Measurements from ENCODE around the gene WDFY4.

WDFY4 gene

GRCh38 chr10:48792687-48793096 is 108.0 kb downstream of the WDFY4 start:
- no peak for DNase-seq (ENCODE audit: low spot score)

GRCh38 chr10:48794074-48794473 is 109.4 kb downstream of the WDFY4 start:
- DNase-seq (ENCODE audit: low spot score): no peak

DNA sequence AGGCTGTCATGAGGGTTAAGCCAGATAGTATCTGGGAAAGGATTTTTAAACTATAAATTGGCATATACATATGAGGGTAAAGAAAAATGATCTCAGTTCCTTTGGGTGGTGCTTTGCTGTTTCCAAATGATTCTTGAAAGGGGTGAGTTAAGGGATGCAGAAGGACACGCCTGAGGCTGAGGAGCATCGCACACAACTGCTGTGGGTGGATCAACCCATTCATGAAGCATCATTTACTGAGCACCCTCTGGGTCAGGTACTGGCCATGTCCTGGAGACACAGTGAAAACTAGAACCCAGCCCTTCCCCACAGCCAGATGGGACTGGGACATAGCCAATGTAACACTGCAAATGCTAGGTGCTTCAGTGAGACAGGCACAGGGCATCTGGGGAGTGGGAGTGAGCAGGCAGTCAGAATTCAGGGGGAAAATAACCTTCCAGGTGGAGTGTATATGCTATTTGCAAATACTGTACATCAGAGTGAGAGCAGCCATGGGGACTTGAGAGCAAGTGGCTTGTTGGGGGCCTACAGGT is 112.1 kb downstream of the WDFY4 start:
- DNase-seq (ENCODE audit: low spot score): no peak

GRCh38 chr10:48797830-48798229 is 113.2 kb downstream of the WDFY4 start:
- no peak for DNase-seq (ENCODE audit: low spot score)

DNA sequence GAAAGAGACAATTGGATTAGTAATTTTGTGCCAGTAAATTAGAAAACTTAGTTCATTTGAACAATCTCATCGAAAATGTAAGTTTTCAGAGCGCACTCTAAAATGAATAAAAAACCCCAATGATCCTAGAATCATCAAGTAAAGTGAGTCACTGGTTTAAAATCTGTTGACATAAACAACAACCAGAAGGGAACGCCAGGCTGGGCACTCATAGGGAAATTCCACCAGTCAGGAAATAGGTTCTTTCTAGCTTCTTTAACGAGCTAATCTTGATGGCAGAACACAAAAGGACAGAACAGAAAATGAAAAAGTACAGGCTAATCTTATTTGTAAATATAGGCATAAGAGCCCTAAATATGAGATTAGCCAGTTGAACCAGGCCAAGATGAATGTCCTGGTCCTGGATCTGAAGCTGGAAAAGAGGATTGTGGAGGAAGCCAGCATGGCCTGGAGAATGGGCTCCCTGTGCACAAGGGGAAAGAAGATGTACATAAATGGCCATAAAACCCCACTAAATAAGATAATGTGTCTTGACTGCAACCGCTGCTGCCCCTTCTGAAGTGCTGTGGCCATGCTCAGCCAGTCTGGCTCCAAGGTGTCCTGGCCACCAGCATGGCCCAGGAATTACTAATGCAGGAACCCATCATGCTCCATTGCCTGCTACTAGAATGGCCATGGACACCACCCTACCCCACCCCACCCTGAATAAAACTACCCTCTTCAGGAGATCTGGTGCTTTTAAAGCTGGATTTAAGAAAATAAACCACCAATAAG is 114.0 kb downstream of the WDFY4 start:
- DNase-seq (ENCODE audit: low spot score): no peak

DNA sequence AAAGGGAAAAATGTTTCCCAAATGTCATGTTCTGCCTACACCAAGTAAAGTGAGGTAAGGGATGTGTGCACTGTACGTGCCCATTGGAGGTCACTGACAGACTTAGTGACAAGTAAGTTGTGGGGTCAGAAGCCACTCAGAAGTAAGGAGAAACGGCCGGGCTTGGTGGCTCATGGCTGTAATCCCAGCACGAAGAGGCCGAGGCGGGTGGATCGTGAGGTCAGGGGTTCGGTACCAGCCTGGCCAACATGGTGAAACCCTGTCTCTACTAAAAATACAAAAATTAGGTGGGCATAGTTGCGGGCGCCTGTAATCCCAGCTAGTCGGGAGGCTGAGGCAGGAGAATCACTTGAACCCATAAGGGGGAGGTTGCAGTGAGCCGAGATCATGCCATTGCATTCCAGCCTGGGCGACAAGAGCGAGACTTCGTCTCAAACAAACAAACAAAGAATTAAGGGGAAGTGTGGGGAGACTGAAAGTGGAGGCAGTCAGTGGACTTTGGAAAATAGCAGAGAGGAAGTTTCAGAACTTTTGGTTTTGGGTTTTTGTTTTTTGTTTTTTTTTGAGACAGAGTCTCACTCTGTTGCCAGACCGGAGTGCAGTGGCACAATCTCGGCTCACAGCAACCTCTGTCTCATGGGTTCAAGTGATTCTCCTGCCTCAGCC is 114.8 kb downstream of the WDFY4 start:
- no peak for DNase-seq (ENCODE audit: low spot score)

GRCh38 chr10:48800007-48800675 is 115.5 kb downstream of the WDFY4 start:
- DNase-seq (ENCODE audit: low spot score): no peak

GRCh38 chr10:48801001-48801421 is 116.3 kb downstream of the WDFY4 start:
- no peak for DNase-seq (ENCODE audit: low spot score)

GRCh38 chr10:48802611-48803071 is 118.0 kb downstream of the WDFY4 start:
- no peak for DNase-seq (ENCODE audit: low spot score)

GRCh38 chr10:48803801-48804584 is 119.3 kb downstream of the WDFY4 start:
- DNase-seq (ENCODE audit: low spot score): no peak

GRCh38 chr10:48804740-48805182 is 120.1 kb downstream of the WDFY4 start:
- no peak for DNase-seq (ENCODE audit: low spot score)

GRCh38 chr10:48805411-48805810 is 120.7 kb downstream of the WDFY4 start:
- DNase-seq (ENCODE audit: low spot score): no peak

GRCh38 chr10:48805848-48806247 is 121.2 kb downstream of the WDFY4 start:
- no peak for DNase-seq (ENCODE audit: low spot score)

GRCh38 chr10:48806342-48806741 is 121.7 kb downstream of the WDFY4 start:
- no peak for DNase-seq (ENCODE audit: low spot score)

DNA sequence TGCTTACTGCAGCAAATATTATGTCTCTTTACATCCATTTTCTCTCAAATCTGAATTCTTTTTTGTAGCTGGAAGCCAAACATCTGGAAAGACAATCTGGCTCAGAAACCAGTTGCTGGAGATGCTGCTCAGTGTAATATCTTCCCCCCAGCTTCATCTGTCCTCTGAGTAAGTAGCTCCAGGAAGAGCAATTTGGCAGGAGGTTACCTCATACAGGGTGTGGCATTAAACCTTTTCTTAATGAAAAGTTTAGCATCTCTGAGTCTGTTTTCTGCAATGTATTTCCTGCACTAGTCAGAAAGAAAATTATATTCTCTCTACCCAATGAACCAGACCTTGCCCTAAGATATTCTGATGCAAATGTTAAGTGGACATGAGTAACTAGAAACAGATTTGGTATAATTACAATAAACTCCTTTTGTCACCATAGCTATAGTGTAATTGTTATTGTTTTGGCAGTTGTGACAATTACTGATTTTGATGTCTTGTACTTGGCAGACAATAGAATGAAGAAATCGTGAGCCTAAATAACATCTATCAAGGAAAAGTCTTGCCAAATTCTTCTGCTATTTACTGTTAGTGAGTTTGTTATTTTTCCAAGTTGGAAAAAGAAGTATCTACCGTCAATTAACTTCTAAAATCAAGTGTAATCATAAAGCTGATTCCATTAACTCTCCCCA is 123.3 kb downstream of the WDFY4 start:
- no peak for DNase-seq (ENCODE audit: low spot score)

DNA sequence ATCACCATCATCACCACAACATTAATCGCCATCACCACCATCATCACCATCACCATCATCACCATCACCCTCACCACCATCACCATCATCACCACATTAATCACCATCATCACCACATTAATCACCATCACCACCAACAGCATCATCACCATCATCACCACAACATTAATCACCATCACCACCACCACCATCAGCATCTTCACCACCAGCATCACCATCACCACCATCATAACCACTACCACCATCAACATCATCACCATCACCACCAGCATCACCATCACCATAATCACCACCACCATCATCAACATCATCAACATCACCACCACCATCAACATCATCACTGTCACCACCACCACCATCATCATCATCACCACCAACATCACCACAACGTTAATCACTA is 124.6 kb downstream of the WDFY4 start:
- no peak for DNase-seq (ENCODE audit: low spot score)

DNA sequence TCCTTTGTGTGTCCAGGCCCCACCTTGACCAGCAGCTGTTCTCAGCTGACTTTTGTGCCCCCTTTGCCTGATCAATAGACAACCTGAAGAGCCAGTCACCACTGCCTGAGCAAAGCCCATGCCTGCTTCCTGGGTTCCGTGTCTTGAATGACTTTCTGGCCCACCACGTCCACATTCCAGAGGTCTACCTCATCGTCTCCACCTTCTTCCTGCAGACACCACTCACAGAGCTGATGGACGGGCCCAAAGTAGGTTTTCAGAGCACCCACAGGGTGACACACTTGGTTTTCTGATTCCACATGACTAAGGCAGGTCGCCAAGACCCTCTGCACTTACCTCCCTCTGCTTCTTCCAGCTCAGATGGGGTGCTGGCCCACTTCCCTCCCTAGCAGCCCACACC is 126.8 kb downstream of the WDFY4 start:
- no peak for DNase-seq (ENCODE audit: low spot score)

DNA sequence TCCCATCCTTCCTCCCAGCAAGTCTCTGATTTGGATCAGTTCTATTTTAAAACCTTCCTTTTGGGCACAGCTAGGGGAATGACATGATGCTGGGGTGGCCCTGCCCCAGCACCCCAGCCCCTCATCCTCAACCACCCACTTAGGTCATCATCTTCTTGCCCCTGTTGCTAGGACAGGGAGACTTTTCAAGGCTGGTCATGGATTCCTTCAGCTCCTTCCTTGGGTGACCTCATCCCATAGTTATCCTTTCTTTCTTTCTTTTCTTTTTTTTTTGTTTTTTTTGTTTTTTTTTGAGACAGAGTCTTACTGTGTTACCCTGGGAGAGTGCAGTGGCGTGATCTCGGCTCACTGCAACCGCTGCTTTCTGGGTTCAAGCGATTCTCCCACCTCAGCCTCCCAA is 127.2 kb downstream of the WDFY4 start:
- DNase-seq (ENCODE audit: low spot score): no peak

DNA sequence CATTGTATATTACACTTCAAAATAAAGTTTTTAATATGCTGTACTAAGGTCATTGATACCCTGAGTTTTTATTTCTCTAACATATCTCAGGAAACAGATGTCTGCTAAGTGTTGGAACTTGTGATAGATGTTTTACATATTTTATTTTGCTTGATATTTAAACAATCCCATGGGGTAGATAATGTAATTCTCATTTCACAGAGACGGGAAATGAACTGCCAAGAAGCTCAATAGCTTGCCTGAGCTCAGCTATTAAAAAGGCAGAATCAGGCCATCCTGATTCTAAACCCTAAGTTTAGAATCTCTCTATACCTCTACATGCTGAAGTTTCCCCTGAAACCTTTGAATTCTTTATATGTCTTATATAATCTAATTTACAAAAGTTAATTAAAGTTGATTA is 128.6 kb downstream of the WDFY4 start:
- DNase-seq (ENCODE audit: low spot score): no peak

DNA sequence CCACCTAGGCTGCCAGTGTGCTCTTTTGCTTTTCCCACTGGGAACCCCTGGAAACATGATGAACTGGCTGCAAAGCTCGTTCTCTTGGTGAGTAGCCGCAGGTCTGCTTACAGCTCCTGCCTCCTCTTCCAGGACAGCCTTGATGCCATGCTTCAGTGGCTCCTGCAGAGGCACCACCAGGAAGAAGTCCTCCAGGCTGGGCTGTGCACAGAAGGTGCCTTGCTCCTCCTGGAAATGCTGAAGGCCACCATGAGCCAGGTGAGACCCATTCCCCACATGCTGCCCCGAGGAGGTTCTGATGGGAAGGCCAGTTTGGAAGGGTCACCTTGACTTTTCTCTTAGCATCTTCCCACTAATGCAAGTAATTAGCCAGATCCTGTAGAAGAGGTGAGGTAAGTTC is 129.2 kb downstream of the WDFY4 start:
- no peak for DNase-seq (ENCODE audit: low spot score)

GRCh38 chr10:48814933-48815332 is 130.3 kb downstream of the WDFY4 start:
- DNase-seq (ENCODE audit: low spot score): no peak
